Measurements from ENCODE around the gene SMG1.

- TF ChIP-seq, protein P1, sequence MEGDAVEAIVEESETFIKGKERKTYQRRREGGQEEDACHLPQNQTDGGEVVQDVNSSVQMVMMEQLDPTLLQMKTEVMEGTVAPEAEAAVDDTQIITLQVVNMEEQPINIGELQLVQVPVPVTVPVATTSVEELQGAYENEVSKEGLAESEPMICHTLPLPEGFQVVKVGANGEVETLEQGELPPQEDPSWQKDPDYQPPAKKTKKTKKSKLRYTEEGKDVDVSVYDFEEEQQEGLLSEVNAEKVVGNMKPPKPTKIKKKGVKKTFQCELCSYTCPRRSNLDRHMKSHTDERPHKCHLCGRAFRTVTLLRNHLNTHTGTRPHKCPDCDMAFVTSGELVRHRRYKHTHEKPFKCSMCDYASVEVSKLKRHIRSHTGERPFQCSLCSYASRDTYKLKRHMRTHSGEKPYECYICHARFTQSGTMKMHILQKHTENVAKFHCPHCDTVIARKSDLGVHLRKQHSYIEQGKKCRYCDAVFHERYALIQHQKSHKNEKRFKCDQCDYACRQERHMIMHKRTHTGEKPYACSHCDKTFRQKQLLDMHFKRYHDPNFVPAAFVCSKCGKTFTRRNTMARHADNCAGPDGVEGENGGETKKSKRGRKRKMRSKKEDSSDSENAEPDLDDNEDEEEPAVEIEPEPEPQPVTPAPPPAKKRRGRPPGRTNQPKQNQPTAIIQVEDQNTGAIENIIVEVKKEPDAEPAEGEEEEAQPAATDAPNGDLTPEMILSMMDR (conservative IDR thresholded peaks at IDR 0.05; ENCODE audit: low read depth, low read length) = no peak
- no peak for TF ChIP-seq EZH2 (IDR thresholded peaks at IDR 0.05; ENCODE audit: borderline replicate concordance, low read depth, low read length, poor library complexity, severe bottlenecking)
Observed at GRCh38 chr16:18783430-18784341, 142.5 kb downstream of the SMG1 start.
